Activated CD8-positive, alpha-beta memory T cell treated with anti-CD3 and anti-CD28 coated beads, Interleukin-2, amount 50 U/mL, for 48 hours (primary cell): ENCODE results near the gene KRT4.
"Not testable (repeated sequence)": the region's sequence is repeated elsewhere in the genome, so short reads cannot be mapped to it uniquely, and the experiment has no call there.

ENCODE experiments used
- DNase-seq: peaks from one replicate; pipeline ENCODE4 v3.0.0-alpha.2; 2020

Gene KRT4

GRCh38 chr12:52769354-52769753 is 44.6 kb downstream of the KRT4 start:
- peak; percentile 15 for DNase-seq

- peak; percentile 23 for DNase-seq
These were observed 45.3 kb downstream of the KRT4 start for GRCh38 chr12:52768479-52769200.

GRCh38 chr12:52767427-52767826 is 46.5 kb downstream of the KRT4 start:
- no peak for DNase-seq

- DNase-seq, result no peak
These were observed 46.9 kb downstream of the KRT4 start for GRCh38 chr12:52767020-52767379.

GRCh38 chr12:52766351-52767019 is 47.4 kb downstream of the KRT4 start:
- no peak for DNase-seq

GRCh38 chr12:52765702-52766101 is 48.2 kb downstream of the KRT4 start:
- DNase-seq, result peak; percentile 18

GRCh38 chr12:52763991-52764390 is 49.9 kb downstream of the KRT4 start:
- no peak for DNase-seq

GRCh38 chr12:52763036-52763659 is 50.8 kb downstream of the KRT4 start:
- DNase-seq, result no peak

GRCh38 chr12:52761802-52762201 is 52.1 kb downstream of the KRT4 start:
- DNase-seq, result no peak

GRCh38 chr12:52761218-52761617 is 52.7 kb downstream of the KRT4 start:
- not testable (repeated sequence) for DNase-seq

- no peak for DNase-seq
These were observed 53.3 kb downstream of the KRT4 start for GRCh38 chr12:52760623-52761022.

- no peak for DNase-seq
These were observed 54.2 kb downstream of the KRT4 start for GRCh38 chr12:52759695-52760094.

GRCh38 chr12:52759218-52759617 is 54.7 kb downstream of the KRT4 start:
- no peak for DNase-seq

- DNase-seq, result no peak
These were observed 56.3 kb downstream of the KRT4 start for GRCh38 chr12:52757449-52758176.
